Lung microvascular endothelial cell (primary cell): Measurements from ENCODE around the gene DPP10. TPM values are rescaled to one million over a fixed set of nuclear protein-coding genes. Genes with fewer than 3 reads are reported as not detected.

Source experiments
- DNase-seq, 2 donors: peaks; one replicate each; pipeline versions ENCODE4 v3.0.0 to v3.0.0-alpha.2; 2010; ENCODE audit warnings: low read depth in 2 of 2
- total RNA-seq: library from RNA; depleted of rRNA; stranded (reverse); fragments of >200 nt; gene quantifications from 2 replicates; pipeline ENCODE4 v1.2.1, GENCODE V29; 2014

The DPP10 gene
- total RNA-seq, 1 donor from 2014 or later, result not detected

DNA sequence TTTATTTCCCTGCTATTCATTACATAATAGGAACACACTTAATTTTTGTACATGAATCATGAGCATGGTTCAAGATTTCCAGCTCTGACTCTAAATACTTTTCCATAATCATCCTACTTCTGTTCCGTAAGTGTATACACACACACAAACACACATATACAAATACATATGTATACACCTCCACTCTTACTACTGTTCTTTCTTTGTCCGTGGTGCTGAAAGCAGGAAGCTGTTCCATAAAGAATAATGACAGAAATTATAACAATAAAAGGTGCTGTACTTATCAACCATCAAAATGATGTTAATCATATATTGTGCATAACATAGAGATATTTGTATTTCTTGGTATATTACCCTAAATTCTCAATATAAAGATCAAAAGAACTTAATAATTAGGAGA lies 776.9 kb downstream of the DPP10 start:
- DNase-seq, result no peak

DNA sequence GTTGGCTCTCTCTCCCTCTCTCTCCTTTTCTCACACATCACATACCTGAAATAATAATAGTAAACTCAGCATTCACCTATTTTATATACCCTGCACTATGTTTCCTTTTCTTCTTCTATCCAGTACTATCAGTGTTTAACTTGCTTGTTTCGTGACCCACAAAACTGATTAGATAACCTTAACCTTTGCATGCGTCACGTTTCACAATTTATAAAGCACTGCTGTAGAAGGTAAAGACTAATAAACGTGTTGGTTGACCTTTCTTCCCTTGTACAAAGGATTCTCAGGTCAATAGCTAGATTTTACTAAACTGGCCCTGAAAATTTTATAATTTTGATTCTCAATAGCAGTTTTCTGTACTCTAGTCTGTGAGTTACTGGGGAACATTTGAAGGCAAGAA lies 791.7 kb downstream of the DPP10 start:
- DNase-seq, result no peak

DNA sequence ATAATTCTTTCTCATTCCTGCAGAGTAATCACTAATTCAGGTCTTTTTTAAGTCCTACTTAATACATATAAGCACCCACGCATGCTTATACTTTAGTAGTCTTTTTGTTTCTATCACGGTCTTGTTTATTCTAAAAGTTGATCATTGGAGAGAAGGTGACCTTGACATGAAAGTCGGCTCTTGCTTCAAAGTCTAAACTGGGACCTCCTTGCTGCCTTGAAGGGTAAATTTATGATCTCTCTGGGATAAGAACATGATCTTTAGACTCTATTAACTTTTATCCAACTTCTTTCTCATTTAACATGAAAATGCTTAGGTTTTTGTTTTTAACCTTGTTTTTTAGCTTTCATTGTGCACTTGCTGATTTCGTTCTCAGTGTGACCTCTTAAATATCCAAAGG lies 792.3 kb downstream of the DPP10 start:
- DNase-seq, result no peak

DNA sequence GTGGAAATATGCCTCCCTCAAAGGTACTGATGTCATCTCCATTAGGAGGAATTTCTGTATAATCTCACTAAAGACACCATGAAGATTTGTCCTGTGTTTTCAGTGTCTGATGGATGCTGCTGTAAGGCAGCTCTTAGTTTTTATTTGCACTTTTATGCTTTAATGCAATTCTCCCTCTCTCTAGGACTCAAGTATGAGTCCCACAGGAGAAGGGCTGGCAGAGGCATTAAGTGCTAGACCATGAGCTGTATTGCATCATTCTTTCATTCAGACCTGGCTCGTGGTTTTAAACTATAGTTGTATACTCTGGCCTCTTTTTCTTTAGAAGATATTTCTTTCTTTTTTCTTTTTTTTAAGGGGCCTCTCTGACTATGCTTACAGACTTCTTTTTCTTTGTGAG lies 805.6 kb downstream of the DPP10 start:
- no peak for DNase-seq

DNA sequence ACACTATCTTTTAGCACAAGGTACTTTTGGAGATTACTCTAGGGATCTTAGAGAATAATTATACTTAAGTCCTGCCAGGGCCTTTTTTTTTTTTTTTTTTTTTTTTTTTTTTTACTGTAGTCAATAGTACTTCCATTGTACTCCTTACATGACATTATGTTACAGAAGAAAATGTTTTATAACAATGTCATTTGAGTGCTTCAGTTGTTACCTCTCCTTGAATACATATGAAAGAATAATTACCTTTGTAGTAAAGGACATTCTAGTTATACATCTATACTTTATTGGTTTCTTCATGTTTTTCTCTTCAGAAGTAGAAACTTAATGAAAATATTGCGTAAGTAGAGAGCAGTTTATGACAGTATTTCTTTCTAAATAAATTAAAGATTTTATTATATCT lies 834.9 kb downstream of the DPP10 start:
- no peak for DNase-seq

DNA sequence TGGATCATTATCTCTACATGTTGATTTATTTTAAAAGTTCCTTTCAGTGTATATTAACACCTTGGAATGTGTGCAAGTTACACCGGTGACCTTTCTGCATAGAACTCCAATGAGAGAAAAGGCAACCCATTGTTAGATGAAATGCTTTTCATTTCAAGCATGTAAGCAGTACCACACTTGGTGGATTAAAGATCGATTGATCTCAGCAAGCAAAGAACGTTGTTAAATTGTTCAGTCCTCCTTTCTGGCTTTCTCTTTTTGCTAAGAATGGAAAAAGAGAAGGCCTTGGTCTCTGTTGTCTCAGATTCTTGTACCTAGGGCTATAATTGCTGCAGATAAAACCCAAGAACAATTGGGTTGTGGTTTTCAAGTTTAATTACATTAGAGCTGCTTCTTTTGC lies 843.0 kb downstream of the DPP10 start:
- no peak for DNase-seq

DNA sequence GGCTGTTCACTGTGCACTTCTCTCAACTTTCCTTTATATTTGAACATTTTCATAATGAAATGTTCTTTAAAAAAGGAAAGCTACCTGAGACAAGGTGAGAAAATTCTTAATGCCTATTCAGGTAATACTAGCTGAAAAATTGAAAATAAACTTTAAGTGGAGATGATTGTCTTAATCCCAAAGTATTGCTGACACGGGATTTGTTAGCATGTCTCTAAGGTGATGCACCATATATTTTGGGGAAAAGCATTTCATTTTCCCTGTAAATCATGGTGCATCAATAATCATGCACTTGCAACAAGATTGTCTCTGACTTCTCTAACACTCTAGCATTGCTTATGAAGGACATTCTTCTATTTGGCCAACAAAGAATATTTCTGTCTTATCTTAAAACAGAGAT lies 848.0 kb downstream of the DPP10 start:
- DNase-seq, result no peak

DNA sequence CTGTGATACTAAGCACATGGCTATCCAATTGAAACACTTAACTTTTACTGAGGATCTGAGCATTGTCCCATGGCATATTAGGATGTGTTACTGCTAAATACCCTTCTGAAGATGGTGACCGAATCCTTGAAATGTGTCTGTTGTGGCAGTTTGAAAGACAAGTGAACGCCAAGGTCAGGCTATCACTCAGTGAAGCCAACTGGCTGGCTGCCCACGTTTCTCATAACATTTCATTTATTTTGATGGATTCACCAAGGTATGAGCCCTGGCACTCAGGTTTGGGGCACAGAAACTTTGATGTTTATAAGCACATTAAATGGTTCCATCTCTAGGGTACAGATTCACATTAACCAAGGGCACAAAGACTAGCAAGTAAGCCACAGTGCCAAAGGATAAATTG lies 850.3 kb downstream of the DPP10 start:
- DNase-seq, result no peak

DNA sequence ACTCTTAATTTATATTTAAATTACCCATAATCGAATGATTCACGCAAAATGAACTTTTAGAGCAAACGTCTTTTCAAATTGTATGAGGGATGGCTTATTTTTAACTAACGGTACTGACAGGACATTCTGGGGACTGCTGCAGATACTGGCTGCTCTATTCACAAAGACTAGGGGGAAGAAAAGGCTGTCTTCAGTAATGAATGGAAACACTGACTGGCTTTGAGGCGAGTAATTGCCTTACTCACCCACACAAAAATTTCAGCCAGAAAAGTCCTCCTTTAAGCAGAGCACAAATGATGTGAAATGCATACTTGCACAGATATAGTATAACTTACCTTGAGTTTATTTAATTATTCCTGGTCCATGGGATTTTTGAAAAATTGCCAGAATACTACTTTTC lies 852.6 kb downstream of the DPP10 start:
- no peak for DNase-seq

DNA sequence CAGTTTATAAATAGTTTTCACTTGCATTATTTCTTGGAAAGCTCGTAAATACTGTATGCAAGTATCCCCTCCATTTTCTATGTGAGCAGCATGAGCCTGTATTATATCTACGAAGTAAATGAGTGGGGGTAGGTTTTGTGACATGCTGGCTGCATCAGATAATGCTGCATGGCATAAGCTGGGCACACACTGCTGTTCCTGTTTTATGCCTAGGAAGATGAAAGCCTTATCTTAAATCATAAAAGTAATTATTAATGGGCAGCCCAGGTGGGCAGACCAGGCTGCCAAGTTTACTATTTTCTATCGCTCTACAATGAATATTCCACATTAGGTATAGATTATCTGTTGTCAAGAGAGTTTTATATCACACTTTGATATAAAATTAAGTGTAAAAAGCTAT lies 854.6 kb downstream of the DPP10 start:
- no peak for DNase-seq

DNA sequence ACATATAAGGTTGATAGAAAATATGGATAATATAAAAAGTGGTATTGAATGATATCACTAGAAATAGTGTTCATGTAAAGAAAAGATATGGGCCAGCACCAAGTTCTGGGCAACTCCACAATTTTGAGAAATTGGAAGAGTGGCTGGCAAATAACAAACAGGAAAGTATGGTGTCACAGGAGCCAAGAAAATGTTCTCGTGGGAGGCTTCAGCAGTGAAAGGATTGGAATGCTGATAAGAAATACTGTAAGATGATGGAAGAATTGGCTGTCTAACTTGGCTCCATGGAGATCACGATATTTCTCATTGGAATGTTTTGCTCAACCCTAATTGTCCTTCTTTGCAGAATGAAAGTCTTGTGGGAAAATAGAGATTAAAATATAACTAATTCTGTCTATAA lies 856.8 kb downstream of the DPP10 start:
- DNase-seq, result no peak

DNA sequence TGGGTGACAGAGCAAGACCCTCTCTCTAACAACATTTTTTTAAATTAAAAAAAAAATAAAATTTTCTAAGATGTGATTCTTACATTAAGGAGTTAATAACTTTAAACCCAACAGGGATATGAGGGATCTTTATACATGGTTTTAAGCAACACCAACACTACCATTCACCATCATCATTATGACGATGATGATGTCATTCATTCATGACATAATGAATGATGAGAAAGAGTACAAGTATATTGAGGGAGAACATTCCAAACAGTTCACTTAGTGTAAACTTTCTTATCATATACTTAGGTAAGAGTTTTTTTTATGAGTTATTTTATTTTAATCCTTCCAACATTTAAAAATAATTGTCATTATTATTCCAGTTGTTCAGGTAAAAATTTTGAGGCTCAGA lies 863.3 kb downstream of the DPP10 start:
- DNase-seq, result no peak

DNA sequence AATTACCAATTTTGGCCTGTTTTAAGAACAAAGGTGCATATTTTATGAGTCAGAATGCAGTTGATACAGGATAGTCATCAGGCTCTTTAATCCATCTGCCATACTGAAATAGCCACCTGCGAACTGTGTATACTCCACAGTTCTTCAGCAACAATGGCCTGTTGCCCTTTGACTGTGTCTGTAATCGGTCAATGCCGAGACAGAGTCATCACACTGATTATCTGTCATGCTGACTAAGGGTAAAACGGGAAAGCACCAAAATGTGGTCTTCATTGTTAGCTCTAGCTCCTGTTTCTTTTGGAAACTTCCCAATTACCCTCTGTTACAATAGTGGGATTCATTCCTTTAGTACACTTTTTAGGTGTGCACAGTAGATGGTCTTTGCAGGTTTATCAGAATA lies 871.7 kb downstream of the DPP10 start:
- DNase-seq, result no peak

DNA sequence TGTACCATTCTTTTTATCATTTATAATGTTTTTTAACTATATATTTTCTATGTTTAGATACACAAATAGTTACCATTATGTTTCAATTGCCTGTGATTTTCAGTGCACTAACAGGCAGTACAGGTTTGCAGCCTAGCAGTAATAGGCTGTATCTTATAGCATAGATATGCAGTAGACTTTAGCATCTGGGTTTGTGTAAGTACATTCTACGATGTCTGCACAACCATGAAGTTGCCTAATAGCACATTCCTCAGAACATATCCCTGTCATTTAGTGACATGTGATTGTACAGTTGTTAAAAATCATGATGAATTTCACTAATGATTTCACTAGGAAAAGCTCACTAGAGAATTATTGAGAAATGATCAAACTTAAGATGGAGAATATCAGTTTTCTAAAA lies 884.6 kb downstream of the DPP10 start:
- DNase-seq, result no peak

DNA sequence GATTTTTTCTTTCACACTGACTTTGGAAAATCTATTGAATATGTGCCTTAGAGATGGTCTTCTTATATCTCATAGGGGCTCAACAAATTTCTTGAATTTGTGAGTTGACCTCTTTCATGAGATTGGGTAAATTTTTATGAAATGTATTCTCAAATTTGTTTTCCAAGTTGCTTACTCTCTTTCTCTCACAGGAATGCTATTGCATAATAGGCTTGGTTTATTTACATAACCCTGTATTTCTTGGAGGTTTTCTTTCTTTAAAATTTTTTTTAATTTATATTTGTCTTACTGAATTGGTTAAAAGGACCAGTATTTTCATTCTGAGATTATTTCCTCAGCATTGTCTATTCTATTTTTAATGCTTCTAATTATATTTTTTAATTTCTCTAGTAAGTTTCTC lies 917.1 kb downstream of the DPP10 start:
- no peak for DNase-seq

DNA sequence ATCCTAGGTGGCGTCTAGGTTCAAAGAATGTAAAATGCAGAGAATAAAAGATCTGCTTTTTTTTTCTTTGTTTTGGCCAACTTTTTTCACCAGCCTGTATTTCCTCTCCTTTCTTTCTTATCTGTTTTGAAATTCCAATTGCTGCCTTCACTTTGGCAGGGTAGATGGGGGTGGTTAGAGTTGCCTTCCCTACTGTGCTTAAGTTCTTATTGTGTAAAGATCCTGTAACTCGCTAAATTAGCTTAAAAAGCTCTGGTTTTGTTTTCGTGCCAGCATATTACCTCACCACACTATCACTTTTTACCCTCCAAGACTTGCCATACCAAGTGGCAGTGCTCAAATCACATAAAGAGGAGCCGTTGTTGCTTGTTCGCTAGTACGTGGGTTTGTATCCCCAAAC lies 921.7 kb downstream of the DPP10 start:
- no peak for DNase-seq

DNA sequence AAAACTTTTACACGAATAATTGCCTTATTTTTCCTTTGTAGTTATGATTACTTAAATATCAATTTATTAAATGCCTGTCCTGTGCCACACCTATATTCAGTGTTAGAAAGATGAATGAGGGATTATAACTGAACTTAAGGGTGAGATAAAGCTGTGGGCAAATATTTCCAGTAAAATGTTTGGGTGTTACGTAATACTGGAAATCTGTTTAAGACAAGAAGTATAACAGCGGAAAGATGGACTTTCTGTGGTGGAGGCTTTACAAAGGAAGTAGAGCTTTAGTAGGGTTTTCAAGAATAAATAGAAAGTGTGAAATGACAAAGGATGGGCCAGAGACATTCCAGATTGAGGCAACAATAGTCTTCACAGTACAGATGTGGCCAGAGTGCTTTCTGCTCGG lies 927.0 kb downstream of the DPP10 start:
- no peak for DNase-seq

DNA sequence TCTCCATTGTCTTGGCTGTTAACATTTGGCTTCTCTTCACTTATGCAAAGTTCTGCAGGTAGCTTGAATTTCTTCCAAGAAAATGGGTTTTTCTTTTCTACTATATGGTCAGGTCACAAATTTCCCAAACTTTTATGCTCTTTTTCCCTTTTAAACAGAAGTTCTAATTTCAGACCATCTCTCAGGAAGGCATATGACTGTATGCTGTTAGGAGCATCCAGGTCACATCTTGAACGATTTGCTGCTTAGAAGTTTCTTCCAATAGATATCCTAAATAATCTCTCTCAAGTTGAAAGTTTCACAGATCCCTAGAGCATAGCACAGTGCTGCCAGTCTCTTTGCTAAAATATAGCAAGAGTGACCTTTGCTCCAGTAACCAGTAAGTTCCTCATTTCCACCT lies 932.5 kb downstream of the DPP10 start:
- DNase-seq, result no peak

DNA sequence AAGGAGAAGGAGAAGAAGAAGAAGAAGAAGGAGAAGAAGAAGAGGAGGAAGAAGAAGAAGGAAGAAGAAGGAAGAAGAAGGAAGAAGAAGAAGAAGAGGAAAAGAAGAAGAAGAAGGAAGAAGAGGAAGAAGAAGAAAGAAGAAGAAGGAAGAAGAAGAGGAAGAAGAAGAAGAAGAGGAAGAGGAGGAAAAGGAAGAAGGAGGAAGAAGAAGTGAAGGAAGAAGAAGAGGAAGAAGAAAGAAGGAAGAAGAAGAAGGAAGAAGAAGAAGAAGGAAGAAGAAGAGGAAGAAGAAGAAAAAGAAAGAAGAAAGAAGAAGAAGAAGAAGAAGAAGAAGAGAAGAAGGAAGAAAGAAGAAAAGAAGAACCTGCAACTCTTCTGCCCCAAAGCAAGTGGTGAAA lies 942.0 kb downstream of the DPP10 start:
- no peak for DNase-seq

DNA sequence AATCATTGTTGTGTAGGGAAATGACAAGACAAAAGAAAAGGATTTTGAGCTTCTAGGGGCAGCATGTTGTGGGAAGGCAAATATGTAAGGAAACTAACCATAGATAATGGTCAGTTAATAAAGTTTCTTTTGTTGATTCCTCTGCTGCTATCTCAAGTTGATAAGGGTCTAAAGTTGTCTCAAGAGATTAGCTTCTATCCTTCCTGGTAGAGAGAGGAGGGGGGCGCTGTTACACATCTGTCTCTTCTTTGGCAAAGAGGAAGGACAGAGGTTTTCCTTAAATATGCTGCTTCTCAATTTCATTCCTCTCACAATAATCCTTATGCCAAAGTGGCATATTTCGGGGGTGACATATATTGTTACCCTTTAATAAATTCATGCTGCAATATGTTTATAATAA lies 944.0 kb downstream of the DPP10 start:
- DNase-seq, result no peak

DNA sequence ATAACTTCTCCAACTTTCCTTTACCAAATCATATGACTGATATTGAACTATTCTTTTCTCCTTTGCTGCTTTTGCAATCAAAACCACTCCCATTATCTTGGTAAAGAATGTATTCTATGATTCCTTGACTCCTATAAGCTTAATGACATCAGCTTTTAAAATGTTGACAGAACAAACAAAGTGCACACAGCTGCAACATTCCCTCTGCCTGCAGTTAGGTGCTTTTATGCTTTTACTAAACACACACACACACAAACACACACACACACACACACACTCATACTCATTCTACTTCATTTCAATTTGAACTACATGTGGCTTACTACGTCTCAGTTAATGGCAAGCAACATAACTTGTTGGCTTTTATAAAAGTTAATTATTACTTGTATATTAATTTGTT lies 946.6 kb downstream of the DPP10 start:
- DNase-seq, result no peak

DNA sequence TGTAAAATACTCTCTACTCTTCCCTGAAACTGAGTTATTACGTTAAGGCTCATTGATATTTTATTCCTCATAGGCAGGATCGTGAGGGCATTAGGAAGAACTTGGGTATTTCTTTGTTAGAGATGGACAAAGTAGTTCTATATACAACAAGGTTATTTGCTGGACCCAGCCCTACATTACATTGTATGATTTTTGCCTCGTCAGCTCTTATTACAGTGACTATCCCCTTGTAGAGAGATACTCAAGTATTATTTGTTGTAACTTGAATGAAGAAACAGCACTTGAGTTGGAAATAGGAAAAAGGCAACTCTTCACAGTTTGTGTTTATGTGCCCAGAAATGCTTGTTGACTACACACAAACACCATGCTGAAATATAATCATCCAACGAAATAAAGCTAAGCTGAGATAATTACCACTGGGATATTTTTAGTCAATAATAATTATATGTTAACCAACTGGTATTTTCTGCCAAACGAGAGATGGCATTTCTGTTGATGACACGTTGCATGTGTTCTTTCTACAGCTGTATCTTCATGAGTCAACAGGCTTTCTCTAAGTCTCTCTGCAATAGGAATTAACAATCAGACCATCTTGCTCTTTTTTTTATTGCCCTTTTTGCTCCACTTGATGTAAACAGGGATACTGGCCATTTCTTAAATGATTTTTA lies 947.6 kb downstream of the DPP10 start:
- no peak for DNase-seq

DNA sequence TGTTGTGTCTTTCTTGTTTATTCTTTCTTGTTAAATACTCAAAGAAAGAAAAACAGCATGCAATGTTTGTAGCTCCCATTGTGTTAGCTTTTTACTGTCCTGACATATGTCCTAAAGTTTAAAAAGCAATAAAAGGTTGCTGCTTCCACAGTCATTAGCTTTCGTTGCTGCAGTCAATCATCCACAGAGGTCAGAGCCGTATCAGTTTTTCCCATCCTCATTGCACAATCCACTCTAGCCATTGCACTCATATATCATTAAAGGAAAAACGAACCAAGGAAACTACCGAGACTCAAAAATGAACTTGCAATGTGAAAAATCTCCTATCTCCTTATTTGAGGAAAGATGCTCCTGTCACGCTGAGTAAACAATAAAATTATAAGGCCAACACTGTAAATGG lies 954.1 kb downstream of the DPP10 start:
- DNase-seq, result no peak

DNA sequence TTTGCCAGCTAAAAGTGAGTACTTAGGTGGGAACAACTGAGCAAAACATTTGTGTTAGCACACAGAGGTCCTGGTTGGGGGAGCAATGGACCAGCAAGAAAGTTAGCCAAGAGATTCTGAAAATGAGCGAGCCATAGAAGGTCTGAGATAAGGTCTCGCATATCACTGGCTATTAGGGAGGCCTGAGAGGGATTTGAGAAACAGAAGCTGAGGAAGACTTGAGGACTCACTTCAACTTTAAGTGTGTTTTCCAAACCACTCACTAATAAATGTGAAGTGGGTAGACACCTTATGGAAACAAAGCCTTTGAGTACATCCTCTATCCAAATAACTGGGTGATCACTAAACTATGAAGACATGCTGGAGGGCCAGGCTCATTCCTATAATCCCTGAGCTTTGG lies 958.5 kb downstream of the DPP10 start:
- no peak for DNase-seq
